Parathyroid adenoma (tissue), 2 donors: ENCODE measurements around the gene KIF13A.

Experiments
- H2AFZ ChIP-seq: fragments of 300-600 bp; sonication (generic); one replicate; pipeline ENCODE4 v1.7.0; 2017; ENCODE audit warnings: antibody characterized with exemption, mild to moderate bottlenecking
- H3K27ac ChIP-seq: fragments of 300-600 bp; sonication (generic); one replicate; pipeline ENCODE4 v1.7.0; 2017
- H3K27me3 ChIP-seq: fragments of 300-600 bp; sonication (generic); one replicate; pipeline ENCODE4 v1.7.0; 2017; ENCODE audit warnings: low read length; ENCODE audit not compliant: control insufficient read depth, insufficient read depth
- H3K36me3 ChIP-seq: fragments of 300-600 bp; sonication (generic); one replicate; pipeline ENCODE4 v1.7.0; 2017; ENCODE audit warnings: low read length; ENCODE audit not compliant: control insufficient read depth, insufficient read depth
- H3K4me1 ChIP-seq: fragments of 300-600 bp; sonication (generic); one replicate; pipeline ENCODE4 v1.7.0; 2017; ENCODE audit warnings: control low read depth
- H3K4me2 ChIP-seq: fragments of 300-600 bp; sonication (generic); one replicate; pipeline ENCODE4 v1.7.0; 2017; ENCODE audit warnings: low read length
- H3K4me3 ChIP-seq: fragments of 300-600 bp; sonication (generic); one replicate; pipeline ENCODE4 v1.7.0; 2017; ENCODE audit warnings: low read depth, low read length
- H3K79me2 ChIP-seq: fragments of 300-600 bp; sonication (generic); one replicate; pipeline ENCODE4 v1.7.0; 2017; ENCODE audit warnings: control low read depth
- H3K9ac ChIP-seq: fragments of 300-600 bp; sonication (generic); one replicate; pipeline ENCODE4 v1.7.0; 2017; ENCODE audit warnings: mild to moderate bottlenecking
- H3K9me3 ChIP-seq: fragments of 300-600 bp; sonication (generic); one replicate; pipeline ENCODE4 v1.7.0; 2017; ENCODE audit warnings: low read length; ENCODE audit not compliant: control insufficient read depth
- TF ChIP-seq, protein P1 (sequence below): fragments of 300-600 bp; sonication (generic); IDR thresholded peaks from one replicate; pipeline ENCODE4 v1.7.0; 2017; ENCODE audit warnings: antibody characterized with exemption, mild to moderate bottlenecking
- donor health status: primary hyperparathyroidism.

The KIF13A gene

GRCh38 chr6:17886891-17887290 lies 100.5 kb downstream of the KIF13A start:
- Histone ChIP-seq H3K36me3 (no peaks in the 10 kb centered on the region), H3K4me3 (no peak overlapping the region), H3K9me3 (no peaks in the 10 kb centered on the region), H3K9ac (no peak overlapping the region), H2AFZ (no peak overlapping the region), H3K27me3 (no peaks in the 10 kb centered on the region), H3K4me2 (no peak overlapping the region), H3K27ac (no peak overlapping the region), H3K79me2 (no peaks in the 10 kb centered on the region), H3K4me1 (peaks cover 3% of the 10 kb centered on the region)
- TF ChIP-seq, protein P1, sequence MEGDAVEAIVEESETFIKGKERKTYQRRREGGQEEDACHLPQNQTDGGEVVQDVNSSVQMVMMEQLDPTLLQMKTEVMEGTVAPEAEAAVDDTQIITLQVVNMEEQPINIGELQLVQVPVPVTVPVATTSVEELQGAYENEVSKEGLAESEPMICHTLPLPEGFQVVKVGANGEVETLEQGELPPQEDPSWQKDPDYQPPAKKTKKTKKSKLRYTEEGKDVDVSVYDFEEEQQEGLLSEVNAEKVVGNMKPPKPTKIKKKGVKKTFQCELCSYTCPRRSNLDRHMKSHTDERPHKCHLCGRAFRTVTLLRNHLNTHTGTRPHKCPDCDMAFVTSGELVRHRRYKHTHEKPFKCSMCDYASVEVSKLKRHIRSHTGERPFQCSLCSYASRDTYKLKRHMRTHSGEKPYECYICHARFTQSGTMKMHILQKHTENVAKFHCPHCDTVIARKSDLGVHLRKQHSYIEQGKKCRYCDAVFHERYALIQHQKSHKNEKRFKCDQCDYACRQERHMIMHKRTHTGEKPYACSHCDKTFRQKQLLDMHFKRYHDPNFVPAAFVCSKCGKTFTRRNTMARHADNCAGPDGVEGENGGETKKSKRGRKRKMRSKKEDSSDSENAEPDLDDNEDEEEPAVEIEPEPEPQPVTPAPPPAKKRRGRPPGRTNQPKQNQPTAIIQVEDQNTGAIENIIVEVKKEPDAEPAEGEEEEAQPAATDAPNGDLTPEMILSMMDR, result no peak

GRCh38 chr6:17885889-17886576 lies 101.4 kb downstream of the KIF13A start:
- Histone ChIP-seq H3K27me3 (no peaks in the 10 kb centered on the region), H2AFZ (no peak overlapping the region), H3K27ac (no peak overlapping the region), H3K4me1 (peaks cover 3% of the 10 kb centered on the region), H3K36me3 (no peaks in the 10 kb centered on the region), H3K9me3 (no peaks in the 10 kb centered on the region), H3K79me2 (no peaks in the 10 kb centered on the region), H3K4me3 (no peak overlapping the region), H3K9ac (no peak overlapping the region), H3K4me2 (no peak overlapping the region)
- TF ChIP-seq, protein P1, result no peak

DNA sequence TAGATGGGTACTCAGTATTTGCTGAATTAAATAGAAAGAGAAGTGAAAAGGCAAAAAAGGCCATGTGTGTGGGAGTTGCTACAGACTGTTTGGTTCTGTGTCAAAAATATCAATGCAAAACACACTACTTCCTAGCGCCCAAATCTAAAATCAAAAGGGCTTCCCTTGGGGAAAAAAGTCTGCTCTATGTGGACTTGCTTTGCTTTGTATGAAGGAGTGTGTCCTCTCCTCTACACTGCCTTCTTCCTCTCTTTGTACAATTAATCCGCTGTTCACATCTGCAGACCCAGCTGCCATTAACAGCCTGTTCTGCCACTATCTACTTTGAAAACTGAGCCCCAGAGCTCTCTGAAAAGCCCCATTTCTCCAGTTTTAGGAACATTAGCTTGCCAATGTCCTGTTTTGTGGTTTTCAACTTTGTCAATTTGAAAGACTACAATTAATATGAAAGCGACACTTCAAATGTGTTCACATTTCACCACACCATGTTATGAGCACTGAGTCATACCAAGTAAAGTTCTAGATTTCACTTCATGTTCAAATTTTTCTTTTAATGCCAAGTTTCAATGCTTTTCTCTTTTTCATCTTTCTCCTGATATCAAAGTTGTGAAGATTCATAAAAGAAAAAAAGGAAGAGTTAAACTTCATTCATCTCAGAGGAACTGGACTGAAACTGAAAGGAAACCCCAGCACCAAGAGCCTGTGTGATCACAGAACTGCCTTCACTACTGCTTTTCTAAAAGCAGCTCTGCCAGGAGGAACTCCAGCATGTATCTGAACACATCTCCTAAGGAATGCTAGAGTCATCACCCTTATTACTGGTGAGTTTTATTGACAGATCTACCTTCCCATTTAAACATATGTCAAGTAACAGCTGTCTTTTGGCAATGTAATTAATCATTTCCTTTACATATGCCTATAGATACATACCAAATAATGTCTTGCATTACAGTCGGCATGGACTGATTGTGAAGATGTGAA lies 102.6 kb downstream of the KIF13A start:
- no peak overlapping the region for H3K9ac ChIP-seq
- TF ChIP-seq, protein P1, result no peak

GRCh38 chr6:17883665-17884497 lies 103.6 kb downstream of the KIF13A start:
- H2AFZ ChIP-seq, result no peak overlapping the region
- H3K27ac ChIP-seq, result no peak overlapping the region
- no peaks in the 10 kb centered on the region for H3K27me3 ChIP-seq
- H3K4me1 ChIP-seq, result peaks cover 3% of the 10 kb centered on the region
- H3K36me3 ChIP-seq, result no peaks in the 10 kb centered on the region
- H3K79me2 ChIP-seq, result no peaks in the 10 kb centered on the region
- TF ChIP-seq, protein P1, result no peak
- no peak overlapping the region for H3K4me2 ChIP-seq
- no peaks in the 10 kb centered on the region for H3K9me3 ChIP-seq
- no peak overlapping the region for H3K4me3 ChIP-seq
- no peak overlapping the region for H3K9ac ChIP-seq

More for the DNA sequence above, 102.6 kb downstream of the KIF13A start:
- no peaks in the 10 kb centered on the region for H3K79me2 ChIP-seq
- no peaks in the 10 kb centered on the region for H3K9me3 ChIP-seq
- H3K36me3 ChIP-seq, result no peaks in the 10 kb centered on the region
- no peak overlapping the region for H3K27ac ChIP-seq
- no peak overlapping the region for H2AFZ ChIP-seq
- H3K4me3 ChIP-seq, result no peak overlapping the region
- peaks cover 3% of the 10 kb centered on the region for H3K4me1 ChIP-seq
- no peaks in the 10 kb centered on the region for H3K27me3 ChIP-seq
- H3K4me2 ChIP-seq, result no peak overlapping the region
